Measurements from ENCODE around the gene TJP2.

Gene TJP2

DNA sequence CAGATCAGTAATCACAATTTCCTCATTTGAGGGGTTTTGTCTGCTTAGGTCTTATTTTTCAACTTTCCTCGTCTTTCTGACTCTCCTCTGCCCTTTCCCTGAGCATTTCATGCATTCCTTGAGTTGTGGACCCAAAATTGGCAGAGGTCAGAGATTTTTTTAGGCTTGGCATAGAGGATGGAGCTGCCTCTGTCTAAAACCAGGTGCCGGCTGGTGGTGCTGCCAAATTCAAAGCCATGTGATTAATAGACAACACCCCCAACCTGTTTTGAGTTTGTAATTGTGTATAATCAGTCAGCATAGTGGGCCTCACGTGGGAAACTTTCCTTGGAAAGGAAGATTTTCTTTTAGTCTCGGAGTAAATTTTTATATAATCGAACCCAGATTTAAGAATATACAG, 39.6 kb downstream of the TJP2 start:
- Histone ChIP-seq H3K4me3 (ENCODE audit: low read depth, low read length, poor library complexity, severe bottlenecking) (no peak overlapping the region), H3K36me3 (ENCODE audit: insufficient read depth, low read length) (peaks cover 4% of the 10 kb centered on the region; the same call in 1 of the 2 replicates), H3K27ac (ENCODE audit: low read depth, low read length, poor library complexity, severe bottlenecking) (no peak overlapping the region), H3K79me2 (ENCODE audit: insufficient read depth, low read length) (no peaks in the 10 kb centered on the region), H3K9me2 (ENCODE audit: low read depth, low read length) (no peaks in the 10 kb centered on the region), H3K9me3 (ENCODE audit: low read length) (no peaks in the 10 kb centered on the region), H3K4me2 (ENCODE audit: low read length) (no peak overlapping the region), H2AFZ (ENCODE audit: low read length) (no peak overlapping the region), H3K9ac (ENCODE audit: low read length) (no peak overlapping the region), H3K4me1 (ENCODE audit: insufficient read depth, low read length, severe bottlenecking) (no peaks in the 10 kb centered on the region), H3F3A (ENCODE audit: insufficient read depth, low read length) (no peaks in the 10 kb centered on the region), H4K20me1 (ENCODE audit: insufficient read depth, low read length) (no peaks in the 10 kb centered on the region), H3K27me3 (ENCODE audit: insufficient read depth, low read length) (no peaks in the 10 kb centered on the region)
- TF ChIP-seq EZH2 (IDR thresholded peaks at IDR 0.05; ENCODE audit: borderline replicate concordance, low read length) (no peak), CTCF (IDR thresholded peaks at IDR 0.05; ENCODE audit: low read length) (no peak)

DNA sequence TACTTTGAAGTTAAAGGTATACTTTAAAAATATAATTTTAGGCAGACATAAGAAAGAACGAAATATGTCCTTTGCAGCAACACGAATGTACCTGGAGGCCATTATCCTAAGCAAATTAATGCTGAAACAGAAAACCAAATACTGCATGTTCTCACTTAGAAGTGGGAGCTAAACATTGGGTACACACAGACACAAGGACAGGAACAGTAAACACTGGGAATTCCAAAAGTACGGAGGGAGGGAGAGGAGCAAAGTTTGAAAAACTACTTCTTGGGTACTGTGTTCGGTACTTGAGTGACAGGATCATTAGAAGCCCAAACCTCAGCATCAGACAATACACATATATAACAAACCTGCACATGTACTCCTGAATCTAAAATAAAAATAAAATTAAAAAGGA, 40.9 kb downstream of the TJP2 start:
- Histone ChIP-seq H3K9ac (ENCODE audit: low read length) (no peak overlapping the region), H3K9me3 (ENCODE audit: low read length) (no peaks in the 10 kb centered on the region), H4K20me1 (ENCODE audit: insufficient read depth, low read length) (no peaks in the 10 kb centered on the region), H3K79me2 (ENCODE audit: insufficient read depth, low read length) (no peaks in the 10 kb centered on the region), H3K27me3 (ENCODE audit: insufficient read depth, low read length) (no peaks in the 10 kb centered on the region), H3F3A (ENCODE audit: insufficient read depth, low read length) (no peaks in the 10 kb centered on the region), H3K4me1 (ENCODE audit: insufficient read depth, low read length, severe bottlenecking) (no peaks in the 10 kb centered on the region), H2AFZ (ENCODE audit: low read length) (no peak overlapping the region), H3K36me3 (ENCODE audit: insufficient read depth, low read length) (peaks cover 5% of the 10 kb centered on the region; the same call in 1 of the 2 replicates), H3K4me2 (ENCODE audit: low read length) (no peak overlapping the region), H3K27ac (ENCODE audit: low read depth, low read length, poor library complexity, severe bottlenecking) (no peak overlapping the region), H3K9me2 (ENCODE audit: low read depth, low read length) (no peaks in the 10 kb centered on the region), H3K4me3 (ENCODE audit: low read depth, low read length, poor library complexity, severe bottlenecking) (no peak overlapping the region)
- TF ChIP-seq CTCF (IDR thresholded peaks at IDR 0.05; ENCODE audit: low read length) (no peak), EZH2 (IDR thresholded peaks at IDR 0.05; ENCODE audit: borderline replicate concordance, low read length) (no peak)

DNA sequence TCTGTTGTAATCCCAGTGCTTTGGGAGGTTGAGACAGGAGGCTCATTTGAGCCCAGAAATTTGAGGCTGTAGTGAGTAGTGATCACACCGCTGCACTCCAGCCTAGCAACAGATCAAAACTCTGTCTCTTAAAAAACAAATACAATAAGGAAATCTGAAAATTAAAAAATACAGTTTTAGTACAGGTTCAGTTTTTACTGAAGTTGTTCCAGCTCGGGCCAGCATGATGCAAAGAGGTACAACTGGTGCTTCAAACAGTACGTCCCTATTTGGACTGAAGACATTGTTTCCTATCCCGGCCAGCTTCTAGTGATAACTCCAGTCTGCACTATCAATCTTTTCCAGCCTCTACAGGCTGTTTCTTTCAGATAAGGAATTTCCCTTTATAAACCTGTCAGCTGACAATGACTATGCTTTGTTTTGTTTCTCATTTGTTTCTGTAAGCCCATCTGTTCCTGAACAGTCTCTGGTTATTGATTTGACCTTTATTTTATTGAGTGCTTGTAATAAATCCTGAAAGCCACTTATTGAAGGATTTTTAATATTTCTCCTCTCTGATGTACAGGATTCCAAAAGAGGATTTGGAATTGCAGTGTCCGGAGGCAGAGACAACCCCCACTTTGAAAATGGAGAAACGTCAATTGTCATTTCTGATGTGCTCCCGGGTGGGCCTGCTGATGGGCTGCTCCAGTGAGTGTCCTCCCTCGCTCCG, 41.9 kb downstream of the TJP2 start:
- H3K79me2 ChIP-seq (ENCODE audit: insufficient read depth, low read length) = no peaks in the 10 kb centered on the region
- H4K20me1 ChIP-seq (ENCODE audit: insufficient read depth, low read length) = no peaks in the 10 kb centered on the region
- H3K4me3 ChIP-seq (ENCODE audit: low read depth, low read length, poor library complexity, severe bottlenecking) = no peak overlapping the region
- H3F3A ChIP-seq (ENCODE audit: insufficient read depth, low read length) = no peaks in the 10 kb centered on the region
- no peaks in the 10 kb centered on the region for H3K9me2 ChIP-seq (ENCODE audit: low read depth, low read length)
- H3K36me3 ChIP-seq (ENCODE audit: insufficient read depth, low read length) = peaks cover 11% of the 10 kb centered on the region
- TF ChIP-seq EZH2 (IDR thresholded peaks at IDR 0.05; ENCODE audit: borderline replicate concordance, low read length) (no peak), CTCF (IDR thresholded peaks at IDR 0.05; ENCODE audit: low read length) (no peak)
- no peaks in the 10 kb centered on the region for H3K9me3 ChIP-seq (ENCODE audit: low read length)
- H3K27me3 ChIP-seq (ENCODE audit: insufficient read depth, low read length) = no peaks in the 10 kb centered on the region
- H2AFZ ChIP-seq (ENCODE audit: low read length) = no peak overlapping the region
- H3K4me1 ChIP-seq (ENCODE audit: insufficient read depth, low read length, severe bottlenecking) = no peaks in the 10 kb centered on the region
- H3K9ac ChIP-seq (ENCODE audit: low read length) = no peak overlapping the region
- no peak overlapping the region for H3K4me2 ChIP-seq (ENCODE audit: low read length)
- H3K27ac ChIP-seq (ENCODE audit: low read depth, low read length, poor library complexity, severe bottlenecking) = no peak overlapping the region
